ENCODE measurements around the gene ARFGEF3.

DNA sequence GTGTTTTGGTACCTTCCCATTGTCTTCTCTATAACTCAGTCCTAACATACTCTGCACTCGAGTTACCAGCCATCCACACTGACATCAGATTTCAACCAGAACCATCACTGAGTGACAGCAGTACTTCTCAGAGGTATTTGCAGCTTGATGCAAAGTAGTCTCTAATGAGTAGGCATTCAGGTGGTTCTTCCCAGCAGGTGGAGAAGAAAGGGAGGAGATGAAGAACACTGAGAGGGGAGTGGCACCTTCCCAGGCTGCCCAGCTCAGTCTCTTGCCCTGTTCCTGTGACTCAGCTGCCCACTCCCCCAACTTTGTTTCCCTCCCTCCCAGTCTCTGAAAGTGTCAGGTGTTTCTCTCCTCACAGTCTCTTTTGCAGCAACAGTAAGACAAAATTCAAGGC is 177.3 kb downstream of the ARFGEF3 start:
- no peak for TF ChIP-seq POLR2A (IDR thresholded peaks at IDR 0.05)
- TF ChIP-seq, protein P1, sequence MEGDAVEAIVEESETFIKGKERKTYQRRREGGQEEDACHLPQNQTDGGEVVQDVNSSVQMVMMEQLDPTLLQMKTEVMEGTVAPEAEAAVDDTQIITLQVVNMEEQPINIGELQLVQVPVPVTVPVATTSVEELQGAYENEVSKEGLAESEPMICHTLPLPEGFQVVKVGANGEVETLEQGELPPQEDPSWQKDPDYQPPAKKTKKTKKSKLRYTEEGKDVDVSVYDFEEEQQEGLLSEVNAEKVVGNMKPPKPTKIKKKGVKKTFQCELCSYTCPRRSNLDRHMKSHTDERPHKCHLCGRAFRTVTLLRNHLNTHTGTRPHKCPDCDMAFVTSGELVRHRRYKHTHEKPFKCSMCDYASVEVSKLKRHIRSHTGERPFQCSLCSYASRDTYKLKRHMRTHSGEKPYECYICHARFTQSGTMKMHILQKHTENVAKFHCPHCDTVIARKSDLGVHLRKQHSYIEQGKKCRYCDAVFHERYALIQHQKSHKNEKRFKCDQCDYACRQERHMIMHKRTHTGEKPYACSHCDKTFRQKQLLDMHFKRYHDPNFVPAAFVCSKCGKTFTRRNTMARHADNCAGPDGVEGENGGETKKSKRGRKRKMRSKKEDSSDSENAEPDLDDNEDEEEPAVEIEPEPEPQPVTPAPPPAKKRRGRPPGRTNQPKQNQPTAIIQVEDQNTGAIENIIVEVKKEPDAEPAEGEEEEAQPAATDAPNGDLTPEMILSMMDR (IDR thresholded peaks at IDR 0.05), result no peak
